IMR-90 (cell line): Measurements from ENCODE around the gene SPINK5. TPM values are rescaled to one million over a fixed set of nuclear protein-coding genes. Genes with fewer than 3 reads are reported as not detected.

ENCODE experiments used
- ATAC-seq: fragments of 200-7000 bp; cut with Tn5 transposase; 2 replicates; pipeline ENCODE4 v1.9.1; 2020; ENCODE audit warnings: low read depth, mild to moderate bottlenecking, moderate library complexity
- BruUV-seq: library from RNA; stranded (reverse); fragments of 400-500 nt; replicated peaks from 2 replicates; lab custom pipeline; 2021; lab: Mats Ljungman, UMichigan
- CTCF ChIA-PET: fragments of 300-600 bp; formaldehyde crosslinking; extraction: SDS; loops from one replicate; lab custom pipeline; 2021; ENCODE audit warnings: antibody characterized with exemption; lab: Yijun Ruan, JAX
- POLR2A ChIA-PET: fragments of 300-600 bp; sonication (Branson Sonifier 250); formaldehyde crosslinking; loops from one replicate; lab custom pipeline; 2022; ENCODE audit warnings: antibody characterized with exemption; ENCODE audit not compliant: unreplicated experiment; lab: Charles Lee
- DNase-seq: peaks from one replicate; pipeline ENCODE4 v3.0.0; 2013
- H2AFZ ChIP-seq: replicated peaks from 2 replicates; pipeline ENCODE3; 2013; ENCODE audit warnings: low read length, mild to moderate bottlenecking; ENCODE audit not compliant: poor library complexity
- H2AK5ac ChIP-seq: 2 replicates; pipeline ENCODE4 v1.6.1; 2013; ENCODE audit warnings: low read depth, low read length, inconsistent platforms
- H2AK9ac ChIP-seq: replicated peaks from 2 replicates; pipeline ENCODE3; 2013; ENCODE audit warnings: mild to moderate bottlenecking, low read depth, low read length, moderate library complexity; ENCODE audit not compliant: poor library complexity
- H2BK120ac ChIP-seq: 2 replicates; pipeline ENCODE4 v1.6.1; 2013; ENCODE audit warnings: low read depth, low read length, inconsistent platforms
- H2BK15ac ChIP-seq: 3 replicates; pipeline ENCODE4 v1.6.1; 2013; ENCODE audit warnings: low read depth, low read length, inconsistent platforms
- H2BK20ac ChIP-seq: 2 replicates; pipeline ENCODE4 v1.6.1; 2013; ENCODE audit warnings: low read depth, mild to moderate bottlenecking, inconsistent platforms, low read length, moderate library complexity
- H2BK5ac ChIP-seq: 2 replicates; pipeline ENCODE4 v1.6.1; 2013; ENCODE audit warnings: mild to moderate bottlenecking, low read depth, low read length, inconsistent platforms; ENCODE audit not compliant: poor library complexity, severe bottlenecking
- H3K14ac ChIP-seq: replicated peaks from 2 replicates; pipeline ENCODE4 v1.6.1; 2013; ENCODE audit warnings: low read depth, low read length, inconsistent platforms
- H3K18ac ChIP-seq: 2 replicates; pipeline ENCODE4 v1.6.1; 2013; ENCODE audit warnings: low read depth, low read length, control low read depth
- H3K23ac ChIP-seq: 2 replicates; pipeline ENCODE4 v1.6.1; 2013; ENCODE audit warnings: low read depth, low read length, inconsistent platforms
- H3K27ac ChIP-seq: 2 replicates; pipeline ENCODE4 v1.5.1; 2013; ENCODE audit warnings: mild to moderate bottlenecking, control low read depth, low read length; ENCODE audit not compliant: insufficient read depth
- H3K27me3 ChIP-seq: 2 replicates; pipeline ENCODE4 v1.6.1; 2013; ENCODE audit warnings: low read length; ENCODE audit not compliant: control insufficient read depth, insufficient read depth
- H3K36me3 ChIP-seq: 2 replicates; pipeline ENCODE4 v1.6.1; 2013; ENCODE audit warnings: low read length, mixed read lengths; ENCODE audit not compliant: control insufficient read depth, insufficient read depth
- H3K4ac ChIP-seq: 2 replicates; pipeline ENCODE4 v1.6.1; 2013; ENCODE audit warnings: low read depth, low read length, inconsistent platforms
- H3K4me1 ChIP-seq: 2 replicates; pipeline ENCODE4 v1.6.1; 2013; ENCODE audit warnings: low read length, mixed read lengths; ENCODE audit not compliant: control insufficient read depth, insufficient read depth
- H3K4me2 ChIP-seq: 2 replicates; pipeline ENCODE4 v1.6.1; 2013; ENCODE audit warnings: low read depth, mild to moderate bottlenecking, control low read depth, low read length, moderate library complexity
- H3K4me3 ChIP-seq: 2 replicates; pipeline ENCODE4 v1.5.1; 2013; ENCODE audit warnings: low read depth, mild to moderate bottlenecking, control low read depth, low read length, moderate library complexity; ENCODE audit not compliant: insufficient read depth
- H3K56ac ChIP-seq: 2 replicates; pipeline ENCODE4 v1.6.1; 2013; ENCODE audit warnings: low read length, inconsistent platforms; ENCODE audit not compliant: insufficient read depth; ENCODE audit errors: extremely low read depth
- H3K79me1 ChIP-seq, 2 experiments: 2 replicates each; pipeline ENCODE4 v1.6.1; 2013; ENCODE audit warnings: low read length in 2 of 2, inconsistent platforms in 1 of 2, low read depth in 1 of 2
- H3K9ac ChIP-seq: 2 replicates; pipeline ENCODE4 v1.6.1; 2013; ENCODE audit warnings: low read depth, low read length, control low read depth
- H3K9me1 ChIP-seq: 2 replicates; pipeline ENCODE4 v1.6.1; 2013; ENCODE audit warnings: low read length, inconsistent platforms; ENCODE audit not compliant: insufficient read depth
- H3K9me3 ChIP-seq: 2 replicates; pipeline ENCODE4 v1.6.1; 2013; ENCODE audit warnings: low read length; ENCODE audit not compliant: control insufficient read depth, insufficient read depth
- H4K20me1 ChIP-seq: 2 replicates; pipeline ENCODE4 v1.6.1; 2013; ENCODE audit warnings: low read length, inconsistent platforms; ENCODE audit not compliant: insufficient read depth
- H4K5ac ChIP-seq: 2 replicates; pipeline ENCODE4 v1.6.1; 2013; ENCODE audit warnings: mild to moderate bottlenecking, low read depth, low read length, control low read depth
- H4K8ac ChIP-seq, 2 experiments: 2 replicates each; pipeline ENCODE4 v1.6.1; 2013; ENCODE audit warnings: low read depth in 2 of 2, low read length in 2 of 2, control low read depth in 1 of 2, inconsistent platforms in 1 of 2
- H4K91ac ChIP-seq: 2 replicates; pipeline ENCODE4 v1.6.1; 2013; ENCODE audit warnings: low read depth, low read length, inconsistent platforms; ENCODE audit not compliant: insufficient read depth
- BHLHE40 ChIP-seq: fragments of 150-350 bp; IDR thresholded peaks from 2 replicates; pipeline ENCODE4 v1.6.1; 2016; ENCODE audit warnings: mild to moderate bottlenecking, low read depth, low read length
- CEBPB ChIP-seq: IDR thresholded peaks from 2 replicates; pipeline ENCODE4 v1.6.1; 2012; ENCODE audit warnings: low read depth, low read length, improper control_type of control experiment
- CHD1 ChIP-seq: IDR thresholded peaks from 2 replicates; pipeline ENCODE4 v1.6.1; 2012; ENCODE audit warnings: low read depth, low read length, improper control_type of control experiment
- ELK1 ChIP-seq: fragments of 150-350 bp; IDR thresholded peaks from 2 replicates; pipeline ENCODE4 v1.6.1; 2016; ENCODE audit warnings: low read depth, mild to moderate bottlenecking, low read length, moderate library complexity, borderline replicate concordance
- FOS ChIP-seq: fragments of 150-350 bp; IDR thresholded peaks from 2 replicates; pipeline ENCODE4 v1.6.1; 2016; ENCODE audit warnings: low read depth, low read length
- MAFK ChIP-seq: IDR thresholded peaks from 2 replicates; pipeline ENCODE4 v1.6.1; 2012; ENCODE audit warnings: low read depth, low read length, improper control_type of control experiment
- MAZ ChIP-seq: IDR thresholded peaks from 2 replicates; pipeline ENCODE4 v1.6.1; 2012; ENCODE audit warnings: low read depth, mild to moderate bottlenecking, low read length, improper control_type of control experiment, moderate library complexity, borderline replicate concordance
- MXI1 ChIP-seq: IDR thresholded peaks from 2 replicates; pipeline ENCODE4 v1.6.1; 2012; ENCODE audit warnings: low read depth, mild to moderate bottlenecking, low read length, moderate library complexity, borderline replicate concordance
- NFE2L2 ChIP-seq: fragments of 150-350 bp; IDR thresholded peaks from 2 replicates; pipeline ENCODE4 v1.6.1; 2016; ENCODE audit warnings: low read depth, mild to moderate bottlenecking, low read length
- POLR2A ChIP-seq: IDR thresholded peaks from 2 replicates; pipeline ENCODE4 v1.6.1; 2012; ENCODE audit warnings: mild to moderate bottlenecking, low read depth, low read length
- RAD21 ChIP-seq: IDR thresholded peaks from 2 replicates; pipeline ENCODE4 v1.6.1; 2012; ENCODE audit warnings: low read length, improper control_type of control experiment
- RCOR1 ChIP-seq: IDR thresholded peaks from 2 replicates; pipeline ENCODE4 v1.6.1; 2012; ENCODE audit warnings: mild to moderate bottlenecking, low read length, improper control_type of control experiment; ENCODE audit not compliant: insufficient replicate concordance
- RFX5 ChIP-seq: IDR thresholded peaks from 2 replicates; pipeline ENCODE4 v1.8.0; 2012; ENCODE audit warnings: low read depth, mild to moderate bottlenecking, low read length, moderate library complexity
- SMC3 ChIP-seq: fragments of 150-350 bp; IDR thresholded peaks from 2 replicates; pipeline ENCODE4 v1.6.1; 2016; ENCODE audit warnings: low read depth, mild to moderate bottlenecking, antibody characterized with exemption, low read length, moderate library complexity
- WGBS, 2 experiments: methylation state at CpG; one replicate each; pipeline versions ENCODE4 v1.1.5 to v1.1.7; 2013; ENCODE audit warnings: missing lambda C conversion rate in 2 of 2; ENCODE audit not compliant: insufficient read length in 1 of 2; ENCODE audit errors: extremely low coverage in 2 of 2; 5-methylcytosine and 5-hydroxymethylcytosine counted together
- dilution Hi-C: fragments of 300-500 bp; cut with HindIII; formaldehyde crosslinking; loops from one replicate; pipeline ENCODE4 v1.14.3; 2018; ENCODE audit warnings: low sequenced_read_pairs; ENCODE audit not compliant: unreplicated experiment
- in situ Hi-C: fragments of 300-500 bp; cut with MboI; formaldehyde crosslinking; loops from 3 replicates; pipeline ENCODE4 v1.14.3; 2019; ENCODE audit warnings: low sequenced_read_pairs, inconsistent platforms, mixed read lengths
- intact Hi-C: fragments of 100-400 bp; cut with micrococcal nuclease; formaldehyde crosslinking; loops from 2 replicates; pipeline ENCODE4 v1.10.0; 2022
- polyA plus RNA-seq, 3 experiments: library from polyadenylated mRNA; depleted of rRNA; stranded (reverse); fragments of >200 nt; gene quantifications; 2 replicates each; pipeline ENCODE4 v1.2.3, GENCODE V29; 2012; ENCODE audit warnings: low replicate concordance in 1 of 3
- total RNA-seq: library from RNA; depleted of rRNA; stranded (reverse); fragments of >200 nt; gene quantifications from 2 replicates; pipeline ENCODE4 v1.2.3, GENCODE V29; 2012
- TF ChIP-seq, protein P1 (sequence below): conservative IDR thresholded peaks from 2 replicates; pipeline ENCODE4 v1.5.1; 2012; ENCODE audit warnings: mild to moderate bottlenecking, low read depth, low read length, improper control_type of control experiment
- TF ChIP-seq, protein P2 (sequence below): fragments of 150-350 bp; IDR thresholded peaks from 2 replicates; pipeline ENCODE4 v1.6.1; 2017; ENCODE audit warnings: mild to moderate bottlenecking, antibody characterized with exemption, low read length, low read depth

Gene SPINK5
- total and polyA plus RNA-seq, 2 of the 4 experiments (the other 2 are of a cell fraction) = not detected

DNA sequence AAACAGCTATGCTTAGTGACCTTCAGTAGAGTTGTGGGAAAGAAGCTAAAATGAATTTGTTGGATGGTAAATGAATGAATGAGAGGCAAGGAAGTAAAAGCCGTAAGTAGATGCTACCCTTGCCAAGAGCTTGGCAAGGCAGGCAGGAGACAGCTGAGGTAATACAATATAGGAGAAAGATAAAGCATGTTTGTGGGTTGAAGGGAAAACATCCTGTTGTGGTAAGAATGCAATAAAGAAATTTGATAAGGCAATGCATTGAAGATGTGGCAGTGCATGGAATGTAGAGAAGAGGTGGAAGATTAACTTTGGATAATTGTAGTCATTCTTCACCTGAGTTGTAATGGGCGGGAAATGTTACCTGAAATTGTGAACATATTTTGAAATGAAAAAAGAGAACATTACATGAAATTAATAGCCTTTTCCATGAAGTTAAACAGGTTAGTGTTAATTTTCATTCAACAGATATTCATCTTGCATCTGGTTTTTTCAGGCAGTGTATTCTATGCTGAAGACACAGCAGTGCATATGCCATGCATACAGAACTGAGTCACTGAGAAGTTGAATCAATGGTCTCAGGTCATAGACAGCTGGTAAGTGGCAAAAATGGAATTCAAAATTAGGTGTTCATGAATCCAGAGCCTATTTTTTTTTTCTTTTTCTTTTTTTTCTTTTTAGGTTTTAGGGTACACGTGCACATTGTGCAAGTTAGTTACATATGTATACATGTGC lies 43.4 kb upstream of the SPINK5 start:
- dilution Hi-C loops (no loop called here), intact Hi-C loops (no loop called here), in situ Hi-C loops (no loop called here)
- H2BK5ac ChIP-seq = no peak overlapping the region
- H3K23ac ChIP-seq = no peak overlapping the region
- H2BK15ac ChIP-seq = no peak overlapping the region
- H4K91ac ChIP-seq = no peak overlapping the region
- H4K5ac ChIP-seq = no peak overlapping the region
- no TSS peak for BruUV-seq
- no peak overlapping the region for H3K4ac ChIP-seq
- H3K27ac ChIP-seq = no peak overlapping the region
- CTCF ChIA-PET = interaction anchor here (0.6 kb wide), 2 partner anchors 78 to 442 kb away, joined by 4 to 5 read pairs; no protein-coding TSS in a partner anchor
- no peaks in the 10 kb centered on the region for H4K20me1 ChIP-seq
- H3K4me1 ChIP-seq = no peaks in the 10 kb centered on the region
- H2AK9ac ChIP-seq = no peak overlapping the region
- H3K4me3 ChIP-seq = no peak overlapping the region
- DNase-seq (no peak), ATAC-seq (no peak)
- H4K8ac ChIP-seq = no peak overlapping the region
- WGBS, 2 experiments = 57% methylated on average over 1 of the region's 3 CpGs; no CpG with 5 or more reads in 1 of the 2 experiments
- H3K4me2 ChIP-seq = no peak overlapping the region
- POLR2A ChIA-PET = no interaction called here
- no peak overlapping the region for H2AK5ac ChIP-seq
- no peak for TF ChIP-seq POLR2A
- no peak for TF ChIP-seq CHD1
- TF ChIP-seq RFX5 = no peak
- TF ChIP-seq, protein P1, sequence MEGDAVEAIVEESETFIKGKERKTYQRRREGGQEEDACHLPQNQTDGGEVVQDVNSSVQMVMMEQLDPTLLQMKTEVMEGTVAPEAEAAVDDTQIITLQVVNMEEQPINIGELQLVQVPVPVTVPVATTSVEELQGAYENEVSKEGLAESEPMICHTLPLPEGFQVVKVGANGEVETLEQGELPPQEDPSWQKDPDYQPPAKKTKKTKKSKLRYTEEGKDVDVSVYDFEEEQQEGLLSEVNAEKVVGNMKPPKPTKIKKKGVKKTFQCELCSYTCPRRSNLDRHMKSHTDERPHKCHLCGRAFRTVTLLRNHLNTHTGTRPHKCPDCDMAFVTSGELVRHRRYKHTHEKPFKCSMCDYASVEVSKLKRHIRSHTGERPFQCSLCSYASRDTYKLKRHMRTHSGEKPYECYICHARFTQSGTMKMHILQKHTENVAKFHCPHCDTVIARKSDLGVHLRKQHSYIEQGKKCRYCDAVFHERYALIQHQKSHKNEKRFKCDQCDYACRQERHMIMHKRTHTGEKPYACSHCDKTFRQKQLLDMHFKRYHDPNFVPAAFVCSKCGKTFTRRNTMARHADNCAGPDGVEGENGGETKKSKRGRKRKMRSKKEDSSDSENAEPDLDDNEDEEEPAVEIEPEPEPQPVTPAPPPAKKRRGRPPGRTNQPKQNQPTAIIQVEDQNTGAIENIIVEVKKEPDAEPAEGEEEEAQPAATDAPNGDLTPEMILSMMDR = no peak
- no peak for TF ChIP-seq CEBPB
- TF ChIP-seq NFE2L2 = no peak
- no peak for TF ChIP-seq MXI1
- TF ChIP-seq MAZ = no peak
- TF ChIP-seq, protein P2, sequence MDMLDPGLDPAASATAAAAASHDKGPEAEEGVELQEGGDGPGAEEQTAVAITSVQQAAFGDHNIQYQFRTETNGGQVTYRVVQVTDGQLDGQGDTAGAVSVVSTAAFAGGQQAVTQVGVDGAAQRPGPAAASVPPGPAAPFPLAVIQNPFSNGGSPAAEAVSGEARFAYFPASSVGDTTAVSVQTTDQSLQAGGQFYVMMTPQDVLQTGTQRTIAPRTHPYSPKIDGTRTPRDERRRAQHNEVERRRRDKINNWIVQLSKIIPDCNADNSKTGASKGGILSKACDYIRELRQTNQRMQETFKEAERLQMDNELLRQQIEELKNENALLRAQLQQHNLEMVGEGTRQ = no peak
- TF ChIP-seq MAFK = no peak
- no peak for TF ChIP-seq ELK1
- no peak for TF ChIP-seq BHLHE40
- no peak for TF ChIP-seq RCOR1
- no peak for TF ChIP-seq FOS
- TF ChIP-seq RAD21 = no peak
- no peak for TF ChIP-seq SMC3
- H3K18ac ChIP-seq = no peak overlapping the region
- H3K56ac ChIP-seq = no peak overlapping the region
- no peak overlapping the region for H2BK120ac ChIP-seq
- H3K27me3 ChIP-seq = no peaks in the 10 kb centered on the region
- H3K9ac ChIP-seq = no peak overlapping the region
- no peak overlapping the region for H2AFZ ChIP-seq
- H3K79me1 ChIP-seq = no peaks in the 10 kb centered on the region
- H3K36me3 ChIP-seq = no peaks in the 10 kb centered on the region
- H2BK20ac ChIP-seq = no peak overlapping the region
- no peaks in the 10 kb centered on the region for H3K9me1 ChIP-seq
- H3K9me3 ChIP-seq = no peaks in the 10 kb centered on the region
- H3K14ac ChIP-seq = no peak overlapping the region
